CD4-positive, alpha-beta memory T cell (primary cell): ENCODE data around the gene LIPG. TPM values are rescaled to one million over a fixed set of nuclear protein-coding genes. Genes with fewer than 3 reads are reported as not detected.

Source experiments
- CTCF ChIA-PET: fragments of 350-600 bp; sonication (Branson Sonifier 250); formaldehyde crosslinking; loops from one replicate; lab custom pipeline; 2021; ENCODE audit warnings: inconsistent platforms; ENCODE audit not compliant: partially characterized antibody; lab: Charles Lee
- POLR2A ChIA-PET: fragments of 350-600 bp; sonication (Branson Sonifier 250); formaldehyde crosslinking; loops from one replicate; lab custom pipeline; 2021; ENCODE audit not compliant: partially characterized antibody; lab: Charles Lee
- DNase-seq, 5 donors: peaks; one replicate each; pipeline versions ENCODE4 v3.0.0 to v3.0.0-alpha.2; 2020 to 2022; ENCODE audit warnings: mixed read lengths in 1 of 5
- H3K27ac ChIP-seq: one replicate; pipeline ENCODE4 v1.7.0; 2013; ENCODE audit warnings: low read depth, low read length
- H3K27me3 ChIP-seq: 2 replicates; pipeline ENCODE4 v1.7.0; 2013; ENCODE audit warnings: mild to moderate bottlenecking, low read length, moderate library complexity; ENCODE audit not compliant: insufficient read depth
- H3K36me3 ChIP-seq: 2 replicates; pipeline ENCODE4 v1.7.0; 2013; ENCODE audit warnings: mild to moderate bottlenecking, low read length, moderate library complexity; ENCODE audit not compliant: insufficient read depth
- H3K4me1 ChIP-seq: 2 replicates; pipeline ENCODE4 v1.7.0; 2013; ENCODE audit warnings: mild to moderate bottlenecking, low read length, moderate library complexity; ENCODE audit not compliant: insufficient read depth
- H3K4me3 ChIP-seq, 2 donors: one replicate each; pipeline ENCODE4 v1.7.0; 2013; ENCODE audit warnings: low read length in 2 of 2, mild to moderate bottlenecking in 1 of 2
- H3K9me3 ChIP-seq, 2 donors: one replicate each; pipeline ENCODE4 v1.7.0; 2013; ENCODE audit warnings: low read length in 2 of 2, control low read depth in 1 of 2; ENCODE audit not compliant: control insufficient read depth in 1 of 2
- H3K27ac Mint-ChIP-seq, 7 donors: one replicate each; pipeline ENCODE4 v1.8.0; 2020 to 2021; ENCODE audit warnings: mixed read lengths in 7 of 7, mild to moderate bottlenecking in 6 of 7, inconsistent platforms in 3 of 7, moderate library complexity in 3 of 7
- H3K27me3 Mint-ChIP-seq, 2 donors: one replicate each; pipeline ENCODE4 v1.8.0; 2020 to 2021; ENCODE audit warnings: mixed read lengths in 2 of 2
- H3K36me3 Mint-ChIP-seq, 2 donors: one replicate each; pipeline ENCODE4 v1.8.0; 2020 to 2021; ENCODE audit warnings: mixed read lengths in 2 of 2, inconsistent platforms in 1 of 2, mild to moderate bottlenecking in 1 of 2
- H3K4me1 Mint-ChIP-seq, 4 donors: one replicate each; pipeline ENCODE4 v1.8.0; 2020 to 2021; ENCODE audit warnings: mixed read lengths in 4 of 4, mild to moderate bottlenecking in 1 of 4
- H3K4me3 Mint-ChIP-seq, 8 donors: one replicate each; pipeline ENCODE4 v1.8.0; 2020 to 2021; ENCODE audit warnings: mixed read lengths in 8 of 8, mild to moderate bottlenecking in 7 of 8, moderate library complexity in 6 of 8, inconsistent platforms in 3 of 8
- H3K9me3 Mint-ChIP-seq, 8 donors: one replicate each; pipeline ENCODE4 v1.8.0; 2020 to 2021; ENCODE audit warnings: mixed read lengths in 8 of 8, mild to moderate bottlenecking in 5 of 8, inconsistent platforms in 3 of 8, moderate library complexity in 1 of 8
- intact Hi-C: fragments of 100-400 bp; cut with micrococcal nuclease; formaldehyde crosslinking; loops from one replicate; pipeline ENCODE4 v1.15.1; 2023
- polyA plus RNA-seq, 2 donors: library from polyadenylated mRNA; unstranded; fragments of 300-500 nt; fragmentation: Illumina TruSeq; gene quantifications; one replicate each; pipeline ENCODE4 v1.2.3, GENCODE V29; 2021
- total RNA-seq, 2 experiments: library from RNA; stranded (reverse); gene quantifications; one replicate each; pipeline ENCODE4 v1.2.3, GENCODE V29; 2021

LIPG gene
- total and polyA plus RNA-seq, 4 experiments from 2014 or later: not detected

DNA sequence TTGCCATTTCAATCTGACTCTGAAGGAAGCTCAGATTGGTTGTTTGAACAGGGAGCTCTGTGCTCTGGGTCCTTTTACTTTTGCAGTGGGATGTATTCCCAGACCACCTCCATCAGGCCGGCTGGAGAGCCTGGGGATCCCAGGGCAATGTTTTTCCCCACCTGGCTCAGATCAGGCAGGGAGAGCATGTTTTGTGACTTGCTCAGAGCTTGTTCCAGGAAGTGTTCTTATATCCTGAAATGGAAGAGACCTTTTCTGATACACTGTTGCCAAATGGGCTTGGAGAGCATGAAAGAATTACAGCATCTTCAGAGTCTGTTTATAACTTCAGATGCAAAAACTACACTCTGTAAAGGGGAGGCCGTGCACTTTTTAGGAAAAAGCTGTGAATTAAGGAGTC lies 56.0 kb downstream of the LIPG start:
- DNase-seq: no peak

DNA sequence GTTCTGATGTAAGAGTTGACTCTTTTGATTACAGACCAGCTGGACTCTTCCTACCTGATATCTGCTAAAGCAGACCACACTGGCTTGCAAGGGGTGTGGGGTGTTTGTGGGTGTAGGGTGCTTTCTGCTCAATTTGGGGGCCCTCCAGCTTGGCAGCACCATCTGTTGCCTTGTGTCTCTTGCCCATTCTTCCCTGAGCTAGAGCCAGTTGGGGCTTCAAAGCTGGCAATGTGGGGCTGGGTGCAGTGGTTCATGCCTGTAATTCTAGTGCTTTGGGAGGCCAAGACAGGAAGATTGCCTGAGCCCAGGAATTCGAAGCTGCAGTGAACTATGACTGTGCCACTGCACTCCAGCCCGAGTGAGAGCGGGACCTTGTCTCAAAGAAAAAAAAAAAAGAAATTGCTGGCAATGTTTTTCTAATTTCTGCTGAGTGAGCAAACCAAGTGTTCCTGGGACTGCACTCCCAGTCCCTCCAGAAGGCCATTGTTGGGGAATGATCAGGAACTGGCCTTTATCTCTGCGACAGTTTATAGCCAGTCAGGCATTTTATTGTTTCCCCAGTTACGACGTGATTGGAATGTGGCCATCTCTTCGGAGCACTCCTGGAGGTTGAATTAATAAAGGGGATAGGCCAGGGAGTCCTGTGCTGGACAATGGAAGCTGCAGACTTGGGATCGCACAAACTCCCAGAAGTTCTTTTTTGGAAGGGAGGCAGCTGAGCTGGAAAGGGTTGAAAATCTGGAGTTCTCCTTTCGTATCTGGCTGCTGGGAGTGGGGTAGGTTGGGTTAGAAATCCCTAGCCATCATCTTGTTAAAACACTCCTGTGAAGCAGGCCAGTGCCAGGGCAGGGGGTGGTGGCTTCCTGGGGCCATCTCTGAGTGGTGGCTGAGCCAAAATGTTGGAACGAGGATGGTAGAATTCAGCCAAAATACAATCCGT lies 57.2 kb downstream of the LIPG start:
- H3K36me3 Mint-ChIP-seq: no peaks in the 10 kb centered on the region
- no peaks in the 10 kb centered on the region for H3K9me3 Mint-ChIP-seq
- intact Hi-C loops: no loop called here
- H3K27ac Mint-ChIP-seq: peak overlapping the region in 1 of 7 donors; percentile 19
- H3K9me3 ChIP-seq: no peaks in the 10 kb centered on the region
- no peaks in the 10 kb centered on the region for H3K36me3 ChIP-seq
- no peaks in the 10 kb centered on the region for H3K27me3 ChIP-seq
- no peaks in the 10 kb centered on the region for H3K4me1 Mint-ChIP-seq
- no peaks in the 10 kb centered on the region for H3K4me1 ChIP-seq
- CTCF ChIA-PET: no interaction called here
- POLR2A ChIA-PET: no interaction called here
- DNase-seq: no peak
- no peak overlapping the region for H3K4me3 ChIP-seq
- no peak overlapping the region for H3K27ac ChIP-seq
- no peak overlapping the region for H3K4me3 Mint-ChIP-seq
- H3K27me3 Mint-ChIP-seq: peaks cover 13 to 14% of the 10 kb centered on the region in 2 donors

More for the DNA sequence above, 56.0 kb downstream of the LIPG start:
- Mint-ChIP-seq H3K4me1 (no peaks in the 10 kb centered on the region), H3K36me3 (no peaks in the 10 kb centered on the region), H3K27me3 (peaks cover 10 to 11% of the 10 kb centered on the region in 2 donors), H3K9me3 (no peaks in the 10 kb centered on the region), H3K4me3 (no peak overlapping the region), H3K27ac (no peak overlapping the region)
- H3K9me3 ChIP-seq: no peaks in the 10 kb centered on the region
- no peaks in the 10 kb centered on the region for H3K4me1 ChIP-seq
- intact Hi-C loops: no loop called here
- ChIA-PET CTCF (no interaction called here), POLR2A (no interaction called here)
- no peaks in the 10 kb centered on the region for H3K27me3 ChIP-seq
- no peak overlapping the region for H3K27ac ChIP-seq
- no peak overlapping the region for H3K4me3 ChIP-seq
- H3K36me3 ChIP-seq: no peaks in the 10 kb centered on the region

DNA sequence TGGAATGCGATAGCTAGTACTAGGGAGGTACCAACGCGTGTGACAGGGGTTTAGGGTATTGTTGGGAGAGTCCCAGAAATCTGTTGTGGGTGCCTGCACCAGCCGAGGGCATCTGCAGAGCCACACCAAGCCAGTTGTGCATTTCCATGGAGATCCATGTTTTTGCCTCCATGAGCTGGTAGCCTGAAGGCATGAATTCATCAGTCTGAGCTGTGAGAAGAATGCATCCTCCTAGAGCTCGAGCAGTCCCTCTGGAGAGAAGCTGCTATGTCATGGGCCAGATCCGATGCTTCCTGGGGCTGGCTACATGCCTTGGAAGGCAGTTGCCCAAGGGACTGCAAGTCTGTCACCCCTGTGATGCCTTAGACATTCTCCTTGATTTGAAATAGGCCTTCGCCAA lies 57.9 kb downstream of the LIPG start:
- H3K4me3 Mint-ChIP-seq: no peak overlapping the region
- intact Hi-C loops: no loop called here
- no peaks in the 10 kb centered on the region for H3K27me3 ChIP-seq

DNA sequence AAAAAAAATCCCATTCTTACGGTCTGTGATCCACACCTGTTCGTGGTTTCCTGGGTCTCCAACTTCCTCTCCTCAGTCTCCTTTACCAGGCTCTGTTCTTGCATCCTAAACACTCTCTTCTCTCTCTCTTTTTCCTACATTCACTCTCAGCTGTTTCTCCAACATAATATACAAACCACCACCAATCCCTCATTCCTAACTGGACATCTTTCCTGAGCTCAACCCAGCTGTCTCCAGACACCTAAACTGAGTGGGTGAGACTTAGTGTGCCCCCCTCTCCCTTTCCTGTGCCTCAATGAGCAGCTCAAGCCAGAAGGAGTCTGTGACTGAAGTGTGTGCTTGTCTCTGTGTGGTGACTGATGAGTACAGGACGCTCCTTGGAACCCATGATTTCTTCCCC lies 59.4 kb downstream of the LIPG start:
- DNase-seq: no peak
- H3K27ac Mint-ChIP-seq: no peak overlapping the region
- POLR2A ChIA-PET: no interaction called here
- CTCF ChIA-PET: no interaction called here
- H3K4me1 Mint-ChIP-seq: no peaks in the 10 kb centered on the region
- H3K9me3 ChIP-seq: no peaks in the 10 kb centered on the region
- no peaks in the 10 kb centered on the region for H3K27me3 ChIP-seq
- H3K36me3 ChIP-seq: no peaks in the 10 kb centered on the region
- no peaks in the 10 kb centered on the region for H3K4me1 ChIP-seq
- H3K27ac ChIP-seq: no peak overlapping the region
- no peak overlapping the region for H3K4me3 Mint-ChIP-seq
- H3K9me3 Mint-ChIP-seq: no peaks in the 10 kb centered on the region
- peaks cover 19 to 21% of the 10 kb centered on the region in 2 donors for H3K27me3 Mint-ChIP-seq
- H3K36me3 Mint-ChIP-seq: no peaks in the 10 kb centered on the region
- intact Hi-C loops: no loop called here
- H3K4me3 ChIP-seq: no peak overlapping the region

More for the DNA sequence above, 57.9 kb downstream of the LIPG start:
- H3K36me3 ChIP-seq: no peaks in the 10 kb centered on the region
- Mint-ChIP-seq H3K36me3 (no peaks in the 10 kb centered on the region), H3K27ac (no peak overlapping the region), H3K27me3 (peaks cover 16 to 18% of the 10 kb centered on the region in 2 donors), H3K9me3 (no peaks in the 10 kb centered on the region), H3K4me1 (no peaks in the 10 kb centered on the region)
- ChIA-PET CTCF (no interaction called here), POLR2A (no interaction called here)
- no peak for DNase-seq
- no peaks in the 10 kb centered on the region for H3K9me3 ChIP-seq
- no peak overlapping the region for H3K4me3 ChIP-seq
- no peaks in the 10 kb centered on the region for H3K4me1 ChIP-seq
- no peak overlapping the region for H3K27ac ChIP-seq

DNA sequence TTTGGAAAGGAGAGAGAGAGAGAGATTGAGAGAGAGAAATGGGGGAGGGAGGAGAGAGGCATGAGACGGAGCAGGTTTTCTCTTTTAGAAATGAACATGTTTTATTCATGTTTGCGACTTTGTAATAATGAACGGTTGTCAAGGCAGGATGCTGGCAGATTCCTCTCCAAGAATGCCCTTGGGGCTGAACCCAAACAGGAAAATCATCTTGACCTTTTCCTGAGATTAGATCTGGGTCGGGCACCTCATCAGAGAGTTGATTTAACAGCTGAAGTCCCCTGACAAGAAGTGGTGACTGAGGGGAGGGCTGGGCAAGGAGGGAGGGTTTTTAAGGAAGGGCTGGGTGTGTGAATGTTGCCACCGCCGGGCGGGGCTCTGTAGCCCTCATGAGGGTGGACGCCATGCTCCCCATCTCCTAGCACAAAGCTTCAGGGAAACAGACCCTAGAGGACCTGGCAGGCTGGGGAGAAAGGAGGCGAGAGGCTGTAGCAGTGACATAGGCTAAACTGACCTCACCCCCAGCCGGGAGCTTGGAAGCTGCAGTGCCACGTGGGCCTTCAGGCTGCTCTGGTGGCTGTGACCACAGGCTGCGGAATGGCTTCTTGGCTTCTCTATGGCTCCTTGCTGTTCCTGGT lies 60.0 kb downstream of the LIPG start:
- Histone ChIP-seq H3K9me3 (no peaks in the 10 kb centered on the region), H3K4me3 (no peak overlapping the region), H3K27me3 (no peaks in the 10 kb centered on the region), H3K27ac (no peak overlapping the region), H3K36me3 (no peaks in the 10 kb centered on the region), H3K4me1 (no peaks in the 10 kb centered on the region)
- no peak overlapping the region for H3K4me3 Mint-ChIP-seq
- no peak overlapping the region for H3K27ac Mint-ChIP-seq
- H3K36me3 Mint-ChIP-seq: no peaks in the 10 kb centered on the region
- H3K9me3 Mint-ChIP-seq: no peaks in the 10 kb centered on the region
- H3K27me3 Mint-ChIP-seq: peaks cover 19 to 21% of the 10 kb centered on the region in 2 donors
- POLR2A ChIA-PET: no interaction called here
- intact Hi-C loops: no loop called here
- DNase-seq: no peak
- no peaks in the 10 kb centered on the region for H3K4me1 Mint-ChIP-seq
- CTCF ChIA-PET: no interaction called here

DNA sequence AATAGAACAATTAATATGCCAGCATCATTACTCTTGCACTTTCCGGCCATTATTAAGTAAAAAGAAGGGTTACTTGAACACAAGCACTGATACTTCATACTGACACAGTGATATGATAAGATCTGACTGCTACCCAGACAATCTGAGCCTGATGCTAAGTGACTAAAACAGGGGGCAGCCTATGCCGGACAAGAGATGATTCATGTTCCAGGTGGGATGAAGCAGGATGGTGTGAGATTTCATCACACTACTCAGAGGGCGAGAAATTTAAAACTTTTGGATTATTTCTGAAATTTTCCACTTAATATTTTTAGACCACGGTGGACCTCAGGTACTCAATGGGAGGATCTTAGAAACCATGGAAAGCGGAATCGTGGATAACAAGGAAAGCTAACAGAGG lies 61.7 kb downstream of the LIPG start:
- Histone ChIP-seq H3K4me3 (no peak overlapping the region), H3K4me1 (no peaks in the 10 kb centered on the region), H3K9me3 (no peaks in the 10 kb centered on the region), H3K36me3 (no peaks in the 10 kb centered on the region), H3K27ac (no peak overlapping the region), H3K27me3 (no peaks in the 10 kb centered on the region)
- ChIA-PET POLR2A (no interaction called here), CTCF (no interaction called here)
- Mint-ChIP-seq H3K27ac (no peak overlapping the region), H3K27me3 (peaks cover 19 to 24% of the 10 kb centered on the region in 2 donors), H3K36me3 (no peaks in the 10 kb centered on the region), H3K4me3 (no peak overlapping the region), H3K9me3 (no peaks in the 10 kb centered on the region), H3K4me1 (no peaks in the 10 kb centered on the region)
- DNase-seq: no peak
- intact Hi-C loops: no loop called here

DNA sequence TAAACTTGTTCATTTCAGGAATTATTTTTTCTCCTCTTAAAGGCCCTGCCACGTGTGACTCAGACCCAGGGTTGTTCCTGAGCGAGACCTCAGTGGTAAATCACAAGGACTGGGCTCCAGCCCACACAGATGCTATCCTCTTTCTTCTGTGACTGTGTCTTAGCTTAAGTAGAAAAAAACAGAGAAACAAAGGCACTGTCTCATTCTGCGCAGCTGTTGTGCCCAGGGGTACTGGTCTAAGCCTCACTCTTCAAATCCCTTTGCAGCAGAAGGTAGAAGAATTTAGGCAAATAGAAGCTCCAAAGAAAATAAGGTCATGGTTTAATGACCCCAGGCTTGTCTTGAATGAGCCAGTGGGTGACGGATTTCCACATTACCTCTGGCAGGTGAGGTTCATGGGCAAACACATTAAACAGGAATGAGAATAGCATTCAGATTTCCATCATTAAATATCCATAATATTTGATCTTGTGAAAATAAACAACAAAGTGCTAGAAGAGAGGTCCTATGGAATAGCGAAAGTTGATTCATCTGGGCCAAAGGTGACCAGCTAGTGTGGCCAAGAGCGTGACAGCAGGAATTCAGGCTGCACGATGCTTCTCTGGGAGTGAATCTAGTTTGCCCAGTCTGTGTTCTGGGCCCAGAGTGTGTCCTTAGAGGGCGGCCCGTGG lies 63.3 kb downstream of the LIPG start:
- no peaks in the 10 kb centered on the region for H3K27me3 ChIP-seq
- H3K4me3 ChIP-seq: no peak overlapping the region
- no peaks in the 10 kb centered on the region for H3K36me3 Mint-ChIP-seq
- no peaks in the 10 kb centered on the region for H3K36me3 ChIP-seq
- POLR2A ChIA-PET: no interaction called here
- no peak overlapping the region for H3K27ac Mint-ChIP-seq
- H3K9me3 ChIP-seq: no peaks in the 10 kb centered on the region
- no peaks in the 10 kb centered on the region for H3K4me1 ChIP-seq
- H3K27ac ChIP-seq: no peak overlapping the region
- H3K4me3 Mint-ChIP-seq: no peak overlapping the region
- no peaks in the 10 kb centered on the region for H3K9me3 Mint-ChIP-seq
- intact Hi-C loops: no loop called here
- H3K4me1 Mint-ChIP-seq: no peaks in the 10 kb centered on the region
- DNase-seq: no peak
- peaks cover 16 to 26% of the 10 kb centered on the region in 2 donors for H3K27me3 Mint-ChIP-seq
- CTCF ChIA-PET: no interaction called here
